Measurements from ENCODE around the gene NCAPD2.

Gene NCAPD2

GRCh38 chr12:6534945-6535696, 41.2 kb downstream of the NCAPD2 start:
- peak; percentile 79 to 88 for DNase-seq (ENCODE audit: low read depth in 2 of 2)
- peak overlapping the region; percentile 97 to 99 for H3K4me3 ChIP-seq (replicated peaks in 1 of 2; ENCODE audit: low read depth in 2 of 2, low read length in 2 of 2)
- no peak for TF ChIP-seq CTCF (IDR thresholded peaks at IDR 0.05; ENCODE audit: low read depth, low read length)

- DNase-seq (ENCODE audit: low read depth in 2 of 2) = no peak
- H3K4me3 ChIP-seq (replicated peaks in 1 of 2; ENCODE audit: low read depth in 2 of 2, low read length in 2 of 2) = peak overlapping the region; percentile 97 to 99
- TF ChIP-seq CTCF (IDR thresholded peaks at IDR 0.05; ENCODE audit: low read depth, low read length) = no peak
These were observed 41.7 kb downstream of the NCAPD2 start for GRCh38 chr12:6535697-6535946.

GRCh38 chr12:6535960-6536847, 42.3 kb downstream of the NCAPD2 start:
- peak overlapping the region; percentile 97 to 99 for H3K4me3 ChIP-seq (replicated peaks in 1 of 2; ENCODE audit: low read depth in 2 of 2, low read length in 2 of 2)
- DNase-seq (ENCODE audit: low read depth in 2 of 2) = peak in 1 of 2 donors; percentile 22
- no peak for TF ChIP-seq CTCF (IDR thresholded peaks at IDR 0.05; ENCODE audit: low read depth, low read length)

GRCh38 chr12:6536894-6537579, 43.1 kb downstream of the NCAPD2 start:
- TF ChIP-seq CTCF (IDR thresholded peaks at IDR 0.05; ENCODE audit: low read depth, low read length) = no peak
- DNase-seq (ENCODE audit: low read depth in 2 of 2) = peak in 1 of 2 donors; percentile 29
- H3K4me3 ChIP-seq (replicated peaks in 1 of 2; ENCODE audit: low read depth in 2 of 2, low read length in 2 of 2) = peak overlapping the region; percentile 97 to 99

GRCh38 chr12:6537580-6538419, 43.9 kb downstream of the NCAPD2 start:
- peak; percentile 72 for TF ChIP-seq CTCF (IDR thresholded peaks at IDR 0.05; ENCODE audit: low read depth, low read length)
- peak overlapping the region in 1 of 2 donors; percentile 97 for H3K4me3 ChIP-seq (replicated peaks in 1 of 2; ENCODE audit: low read depth in 2 of 2, low read length in 2 of 2)
- peak; percentile 89 for DNase-seq (ENCODE audit: low read depth in 2 of 2)
